ENCODE data around the gene SAMD14.

DNA sequence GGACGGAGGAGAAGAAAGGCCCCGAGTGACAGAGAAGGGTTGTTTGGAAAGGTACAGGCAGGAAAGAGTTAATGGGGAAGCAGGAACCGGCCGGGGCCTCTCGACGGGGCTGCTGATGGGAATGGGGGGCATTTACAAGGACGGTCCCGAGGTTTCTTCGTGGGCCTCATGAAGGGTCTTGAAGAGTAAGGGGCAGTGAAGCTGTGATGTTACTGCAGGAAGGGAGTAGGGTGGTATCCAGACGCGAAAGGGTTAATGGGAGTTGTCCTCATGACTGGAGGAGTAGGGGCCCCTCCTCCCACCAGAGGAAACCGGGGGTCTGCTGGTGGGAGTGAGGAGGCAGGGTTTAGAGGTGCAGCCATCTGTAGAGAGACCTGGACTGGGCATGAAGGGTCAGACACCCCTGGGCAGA lies 34.3 kb downstream of the SAMD14 start:
- TF ChIP-seq, protein P1, sequence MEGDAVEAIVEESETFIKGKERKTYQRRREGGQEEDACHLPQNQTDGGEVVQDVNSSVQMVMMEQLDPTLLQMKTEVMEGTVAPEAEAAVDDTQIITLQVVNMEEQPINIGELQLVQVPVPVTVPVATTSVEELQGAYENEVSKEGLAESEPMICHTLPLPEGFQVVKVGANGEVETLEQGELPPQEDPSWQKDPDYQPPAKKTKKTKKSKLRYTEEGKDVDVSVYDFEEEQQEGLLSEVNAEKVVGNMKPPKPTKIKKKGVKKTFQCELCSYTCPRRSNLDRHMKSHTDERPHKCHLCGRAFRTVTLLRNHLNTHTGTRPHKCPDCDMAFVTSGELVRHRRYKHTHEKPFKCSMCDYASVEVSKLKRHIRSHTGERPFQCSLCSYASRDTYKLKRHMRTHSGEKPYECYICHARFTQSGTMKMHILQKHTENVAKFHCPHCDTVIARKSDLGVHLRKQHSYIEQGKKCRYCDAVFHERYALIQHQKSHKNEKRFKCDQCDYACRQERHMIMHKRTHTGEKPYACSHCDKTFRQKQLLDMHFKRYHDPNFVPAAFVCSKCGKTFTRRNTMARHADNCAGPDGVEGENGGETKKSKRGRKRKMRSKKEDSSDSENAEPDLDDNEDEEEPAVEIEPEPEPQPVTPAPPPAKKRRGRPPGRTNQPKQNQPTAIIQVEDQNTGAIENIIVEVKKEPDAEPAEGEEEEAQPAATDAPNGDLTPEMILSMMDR (conservative IDR thresholded peaks at IDR 0.05 in 1 of 2, IDR thresholded peaks at IDR 0.05 in 1 of 2; ENCODE audit: extremely low read depth in 1 of 2, insufficient read depth in 1 of 2, low read depth in 1 of 2, low read length in 2 of 2): no peak
- TF ChIP-seq EZH2 (IDR thresholded peaks at IDR 0.05; ENCODE audit: borderline replicate concordance, low read length): no peak

Data from mammary epithelial cell (primary cell).